Measurements from ENCODE around the gene MORN3.

DNA sequence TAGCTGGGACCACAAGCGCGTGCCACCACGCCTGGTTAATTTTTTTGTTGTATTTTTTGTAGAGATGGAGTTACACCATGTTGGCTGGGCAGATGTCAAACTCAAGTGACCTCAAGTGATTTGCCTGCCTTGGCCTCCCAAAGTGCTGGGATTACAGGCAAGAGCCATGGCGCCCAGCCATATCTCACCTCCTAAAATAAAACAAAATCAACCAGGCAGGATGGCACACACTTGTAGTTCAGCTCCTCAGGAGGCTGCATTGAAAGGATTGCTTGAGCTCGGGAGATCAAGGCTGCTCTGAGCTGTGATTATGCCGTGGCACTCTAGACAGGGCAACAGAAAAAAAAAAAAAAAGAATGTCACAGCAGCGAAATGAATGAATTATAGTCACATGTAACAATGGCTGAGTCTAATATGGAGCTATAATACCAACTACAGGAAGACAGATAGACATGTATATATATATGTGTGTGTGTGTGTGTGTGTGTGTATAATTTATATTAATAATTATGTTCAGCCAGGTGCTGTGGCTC lies 23.8 kb upstream of the MORN3 start:
- TF ChIP-seq, protein P1, sequence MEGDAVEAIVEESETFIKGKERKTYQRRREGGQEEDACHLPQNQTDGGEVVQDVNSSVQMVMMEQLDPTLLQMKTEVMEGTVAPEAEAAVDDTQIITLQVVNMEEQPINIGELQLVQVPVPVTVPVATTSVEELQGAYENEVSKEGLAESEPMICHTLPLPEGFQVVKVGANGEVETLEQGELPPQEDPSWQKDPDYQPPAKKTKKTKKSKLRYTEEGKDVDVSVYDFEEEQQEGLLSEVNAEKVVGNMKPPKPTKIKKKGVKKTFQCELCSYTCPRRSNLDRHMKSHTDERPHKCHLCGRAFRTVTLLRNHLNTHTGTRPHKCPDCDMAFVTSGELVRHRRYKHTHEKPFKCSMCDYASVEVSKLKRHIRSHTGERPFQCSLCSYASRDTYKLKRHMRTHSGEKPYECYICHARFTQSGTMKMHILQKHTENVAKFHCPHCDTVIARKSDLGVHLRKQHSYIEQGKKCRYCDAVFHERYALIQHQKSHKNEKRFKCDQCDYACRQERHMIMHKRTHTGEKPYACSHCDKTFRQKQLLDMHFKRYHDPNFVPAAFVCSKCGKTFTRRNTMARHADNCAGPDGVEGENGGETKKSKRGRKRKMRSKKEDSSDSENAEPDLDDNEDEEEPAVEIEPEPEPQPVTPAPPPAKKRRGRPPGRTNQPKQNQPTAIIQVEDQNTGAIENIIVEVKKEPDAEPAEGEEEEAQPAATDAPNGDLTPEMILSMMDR (IDR thresholded peaks at IDR 0.05): no peak
- TF ChIP-seq POLR2AphosphoS5 (IDR thresholded peaks at IDR 0.05): no peak

All from suprapubic skin (tissue), 3 donors.